ENCODE data around the gene ZNF579.
"Not testable (repeated sequence)": the region's sequence is repeated elsewhere in the genome, so short reads cannot be mapped to it uniquely, and the experiment has no call there.

Gene ZNF579

GRCh38 chr19:55536951-55537740 lies 43.5 kb downstream of the ZNF579 start, which contains the start of gene SBK2:
SBK2 (minus strand) TSS chr19:55537133; CDS start chr19:55536294, 839 bp downstream.
- no peak for DNase-seq

GRCh38 chr19:55536366-55536765 lies 44.3 kb downstream of the ZNF579 start:
- DNase-seq = no peak

GRCh38 chr19:55535965-55536350 lies 44.7 kb downstream of the ZNF579 start:
- no peak for DNase-seq

GRCh38 chr19:55535173-55535964 lies 45.3 kb downstream of the ZNF579 start:
- peak; percentile 51 to 55 (median 51) for DNase-seq

GRCh38 chr19:55534280-55534679 lies 46.4 kb downstream of the ZNF579 start:
- DNase-seq = not testable (repeated sequence)

- no peak for DNase-seq
These were observed 49.7 kb downstream of the ZNF579 start for GRCh38 chr19:55530996-55531395.

- no peak for DNase-seq
These were observed 50.9 kb downstream of the ZNF579 start for GRCh38 chr19:55529636-55530234.

GRCh38 chr19:55528030-55528803 lies 52.4 kb downstream of the ZNF579 start:
- DNase-seq = no peak

- no peak for DNase-seq
These were observed 53.2 kb downstream of the ZNF579 start for GRCh38 chr19:55527197-55528029.
